Fibroblast of skin of left quadriceps (primary cell): Measurements from ENCODE around the gene ZGPAT.

ENCODE experiments used
- DNase-seq, 2 experiments: peaks; one replicate each; pipeline ENCODE4 v3.0.0-alpha.2; 2013; ENCODE audit warnings: low read depth in 2 of 2

Gene ZGPAT

GRCh38 chr20:63734111-63734945, 26.5 kb downstream of the ZGPAT start:
- no peak for DNase-seq

- no peak for DNase-seq
These were observed 27.4 kb downstream of the ZGPAT start for GRCh38 chr20:63734946-63735858.

DNA sequence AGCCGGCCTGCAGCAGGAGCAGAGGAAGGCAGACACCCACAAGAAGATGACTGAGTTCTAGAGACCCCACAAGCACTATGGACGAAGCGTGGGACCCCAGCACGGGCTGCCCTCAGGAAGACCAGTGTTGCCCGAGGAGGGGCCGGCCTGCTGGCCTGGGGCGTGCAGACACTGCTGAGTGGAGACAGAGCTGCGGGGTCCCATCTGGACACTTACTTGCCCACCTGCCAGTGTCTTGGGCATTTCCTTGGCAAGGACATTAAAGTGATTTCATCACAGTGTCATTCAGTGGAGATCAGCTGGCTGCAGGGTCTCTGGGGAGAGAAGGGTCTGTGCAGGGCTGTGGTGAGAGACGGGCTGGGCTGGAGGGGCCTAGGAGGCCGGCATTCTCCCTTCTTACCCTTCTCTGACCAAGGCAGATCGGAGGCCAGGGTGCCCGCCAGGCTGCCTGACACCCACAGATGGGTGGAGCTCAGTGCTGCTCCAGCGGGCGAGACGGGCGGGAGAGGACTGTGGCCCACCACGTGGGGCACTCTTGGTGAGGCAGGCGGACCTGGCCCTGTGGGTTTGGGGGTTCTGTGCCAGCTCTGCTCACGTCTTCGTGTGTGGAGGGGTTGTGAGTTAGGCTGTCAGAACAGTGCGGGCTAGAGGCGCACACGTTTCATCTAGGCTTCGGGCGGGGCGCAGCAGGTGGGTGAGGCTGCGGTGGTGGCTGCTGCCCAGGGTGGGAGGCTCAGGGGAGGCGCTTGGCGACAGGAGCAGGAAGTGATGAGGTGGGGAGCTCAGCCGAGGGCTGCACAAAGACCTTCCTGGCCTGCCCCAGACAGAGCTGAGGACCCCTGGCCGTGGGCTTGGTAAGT, 28.2 kb downstream of the ZGPAT start, which contains the start of gene LIME1:
TSS of gene LIME1 (plus strand) at position 806 of the 860 bp plus-strand sequence. CDS start 886 bp downstream, outside the sequence.
- no peak for DNase-seq

GRCh38 chr20:63736893-63737694, 29.3 kb downstream of the ZGPAT start:
- no peak for DNase-seq

GRCh38 chr20:63737695-63737944, 29.8 kb downstream of the ZGPAT start:
- no peak for DNase-seq

DNA sequence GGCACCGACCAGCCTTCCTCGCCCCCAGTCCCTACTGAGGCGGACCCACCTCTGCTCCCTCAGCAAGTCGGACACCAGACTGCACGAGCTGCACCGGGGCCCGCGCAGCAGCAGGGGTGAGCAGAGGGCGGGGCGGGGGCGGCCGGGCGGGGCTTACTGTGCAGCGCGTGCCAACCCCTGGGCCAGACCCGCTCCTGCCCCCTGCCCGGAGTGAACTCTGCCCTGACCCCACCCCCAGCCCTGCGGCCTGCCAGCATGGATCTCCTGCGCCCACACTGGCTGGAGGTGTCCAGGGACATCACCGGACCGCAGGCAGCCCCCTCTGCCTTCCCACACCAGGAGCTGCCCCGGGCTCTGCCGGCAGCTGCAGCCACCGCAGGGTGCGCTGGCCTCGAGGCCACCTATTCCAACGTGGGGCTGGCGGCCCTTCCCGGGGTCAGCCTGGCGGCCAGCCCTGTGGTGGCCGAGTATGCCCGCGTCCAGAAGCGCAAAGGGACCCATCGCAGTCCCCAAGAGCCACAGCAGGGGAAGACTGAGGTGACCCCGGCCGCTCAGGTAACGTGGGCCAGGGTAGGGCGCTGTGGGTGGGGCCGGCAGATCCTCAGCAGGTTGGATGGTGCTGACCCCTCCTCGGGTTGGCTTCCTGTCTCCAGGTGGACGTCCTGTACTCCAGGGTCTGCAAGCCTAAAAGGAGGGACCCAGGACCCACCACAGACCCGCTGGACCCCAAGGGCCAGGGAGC, 30.3 kb downstream of the ZGPAT start:
- no peak for DNase-seq

DNA sequence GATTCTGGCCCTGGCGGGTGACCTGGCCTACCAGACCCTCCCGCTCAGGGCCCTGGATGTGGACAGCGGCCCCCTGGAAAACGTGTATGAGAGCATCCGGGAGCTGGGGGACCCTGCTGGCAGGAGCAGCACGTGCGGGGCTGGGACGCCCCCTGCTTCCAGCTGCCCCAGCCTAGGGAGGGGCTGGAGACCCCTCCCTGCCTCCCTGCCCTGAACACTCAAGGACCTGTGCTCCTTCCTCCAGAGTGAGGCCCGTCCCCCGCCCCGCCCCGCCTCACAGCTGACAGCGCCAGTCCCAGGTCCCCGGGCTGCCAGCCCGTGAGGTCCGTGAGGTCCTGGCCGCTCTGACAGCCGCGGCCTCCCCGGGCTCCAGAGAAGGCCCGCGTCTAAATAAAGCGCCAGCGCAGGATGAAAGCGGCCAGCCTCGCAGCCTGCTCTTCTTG, 30.9 kb downstream of the ZGPAT start:
- no peak for DNase-seq

DNA sequence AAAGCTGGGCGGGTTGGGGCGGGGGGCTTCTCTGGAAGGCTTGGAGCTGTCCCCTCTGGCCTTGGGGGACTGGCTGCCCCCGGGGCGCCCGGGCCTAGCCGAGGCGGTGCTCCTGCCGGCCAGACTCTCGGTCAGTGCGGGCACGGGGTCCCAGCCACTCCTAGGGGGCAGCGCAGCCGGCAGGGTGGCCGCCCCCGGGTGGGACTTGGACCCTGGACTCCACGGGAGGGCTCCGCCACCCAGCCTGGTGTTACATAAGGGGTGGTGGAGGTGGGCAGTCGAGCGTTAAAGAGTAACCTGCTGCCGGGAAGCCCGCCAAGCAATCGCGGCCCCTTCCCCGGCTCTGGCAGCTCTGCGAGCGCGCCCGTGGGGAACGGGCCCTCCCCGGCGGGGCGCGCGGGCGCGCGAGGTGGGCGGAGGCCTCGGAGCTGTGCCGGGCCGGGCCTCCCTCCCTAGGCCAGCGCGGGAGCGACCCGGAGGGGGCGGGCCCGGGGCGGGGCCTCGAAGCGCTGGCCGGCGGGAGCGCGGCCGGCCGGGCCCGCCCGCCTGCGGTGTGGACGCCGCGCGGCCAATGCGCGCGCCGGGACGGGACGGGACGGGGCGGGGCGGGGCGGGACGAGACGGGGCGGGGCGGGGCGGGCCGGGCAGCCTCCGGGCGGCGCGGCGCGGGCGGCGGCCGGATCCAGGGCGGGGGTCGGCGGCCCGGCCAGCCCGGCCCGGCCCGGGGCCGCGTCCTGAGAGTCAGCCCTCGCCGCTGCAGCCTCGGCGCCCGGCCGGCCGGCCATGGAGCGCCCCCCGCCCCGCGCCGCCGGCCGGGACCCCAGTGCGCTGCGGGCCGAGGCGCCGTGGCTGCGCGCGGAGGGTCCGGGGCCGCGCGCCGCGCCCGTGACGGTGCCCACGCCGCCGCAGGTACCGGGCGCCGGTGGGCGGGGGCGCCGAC, 31.6 kb downstream of the ZGPAT start, which contains the start of gene SLC2A4RG:
TSS of gene SLC2A4RG (plus strand) at position 647 of the 940 bp plus-strand sequence. CDS start at position 784, 137 bp downstream.
- DNase-seq = peak; percentile 32 to 47

DNA sequence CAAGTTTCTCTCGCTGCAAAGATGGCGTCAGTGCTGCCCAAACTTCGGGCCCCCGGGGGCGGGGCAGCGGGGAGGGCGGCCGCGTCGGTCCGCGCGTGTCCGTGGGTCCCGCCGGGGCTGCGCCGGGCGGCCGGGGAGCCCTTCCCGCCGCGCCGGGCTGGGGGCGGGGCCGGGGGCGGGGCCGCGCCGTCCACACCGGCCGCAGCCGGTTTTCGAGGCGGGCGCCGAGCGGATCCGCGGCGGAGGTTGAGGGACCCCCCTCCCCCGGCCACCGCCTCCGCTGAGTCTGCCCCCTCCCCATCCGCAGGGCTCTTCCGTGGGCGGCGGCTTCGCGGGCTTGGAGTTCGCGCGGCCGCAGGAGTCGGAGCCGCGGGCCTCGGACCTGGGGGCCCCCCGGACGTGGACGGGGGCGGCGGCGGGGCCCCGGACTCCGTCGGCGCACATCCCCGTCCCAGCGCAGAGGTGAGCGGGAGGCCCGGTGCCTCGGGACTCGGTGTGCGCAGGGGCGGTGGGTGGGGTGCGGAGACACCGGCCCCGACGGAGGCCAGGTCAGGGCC, 32.3 kb downstream of the ZGPAT start:
- DNase-seq = peak in 1 of 2 experiments; percentile 5

DNA sequence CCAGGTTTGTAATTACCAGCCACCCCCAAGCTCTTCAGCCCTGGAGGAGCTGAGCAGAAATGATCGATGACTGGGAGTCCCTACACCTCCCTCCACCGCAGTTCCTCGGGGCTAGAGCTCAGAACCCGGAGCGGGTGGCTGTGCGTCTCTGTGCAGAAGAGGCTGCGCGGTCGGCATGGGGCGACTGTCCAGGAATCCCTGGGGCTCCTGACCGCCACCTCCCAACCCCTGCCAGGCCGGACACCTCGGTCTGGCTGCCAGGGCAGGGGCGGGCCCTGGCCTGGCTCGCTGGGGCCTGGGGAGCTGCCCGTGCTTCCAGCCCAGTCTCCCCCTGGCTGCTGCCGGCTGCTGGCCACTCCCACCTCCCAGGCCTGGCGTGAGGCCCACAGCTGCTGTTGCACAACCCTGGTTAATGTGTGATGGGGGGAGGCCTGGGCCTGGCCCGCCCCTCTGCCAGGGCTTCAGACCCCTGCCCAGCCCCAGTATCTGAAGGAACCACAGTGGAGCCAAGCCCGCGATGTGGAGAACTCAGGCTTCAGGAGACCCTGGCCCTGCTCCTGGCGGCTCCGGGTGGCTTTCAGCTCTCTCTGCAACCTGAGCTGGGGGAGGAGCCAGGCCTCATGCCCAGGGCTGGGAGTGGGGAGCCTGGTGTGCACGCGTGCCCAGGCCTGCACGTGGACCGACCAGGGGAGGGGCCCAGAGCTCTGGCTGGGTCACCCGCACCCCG, 33.0 kb downstream of the ZGPAT start:
- DNase-seq = peak; percentile 67 to 74

GRCh38 chr20:63741354-63741675, 33.5 kb downstream of the ZGPAT start:
- no peak for DNase-seq

DNA sequence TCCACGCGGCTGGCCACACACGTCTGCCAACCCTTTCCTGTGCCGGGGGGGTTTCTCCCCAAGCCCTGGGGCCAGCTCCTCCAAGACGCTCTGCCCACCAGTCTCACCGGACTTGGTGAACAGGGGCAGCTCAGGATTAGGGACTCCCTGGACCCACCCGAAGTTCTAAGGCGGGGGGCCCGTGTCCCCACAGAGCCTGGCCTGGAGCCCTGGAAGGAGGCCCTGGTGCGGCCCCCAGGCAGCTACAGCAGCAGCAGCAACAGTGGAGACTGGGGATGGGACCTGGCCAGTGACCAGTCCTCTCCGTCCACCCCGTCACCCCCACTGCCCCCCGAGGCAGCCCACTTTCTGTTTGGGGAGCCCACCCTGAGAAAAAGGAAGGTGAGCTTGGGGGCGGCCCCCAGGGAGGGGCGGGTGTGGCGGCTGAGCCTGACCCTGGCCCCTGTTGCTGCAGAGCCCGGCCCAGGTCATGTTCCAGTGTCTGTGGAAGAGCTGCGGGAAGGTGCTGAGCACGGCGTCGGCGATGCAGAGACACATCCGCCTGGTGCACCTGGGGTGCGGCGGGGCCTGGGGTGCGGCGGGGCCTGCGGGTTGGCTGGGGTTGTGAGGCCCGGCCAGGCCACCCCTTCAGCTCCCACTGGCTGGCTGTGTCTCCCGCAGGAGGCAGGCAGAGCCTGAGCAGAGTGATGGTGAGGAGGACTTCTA, 34.0 kb downstream of the ZGPAT start:
- DNase-seq = no peak

- DNase-seq = no peak
These were observed 34.7 kb downstream of the ZGPAT start for GRCh38 chr20:63742381-63743024.

GRCh38 chr20:63743210-63743970, 35.6 kb downstream of the ZGPAT start:
- DNase-seq = no peak

GRCh38 chr20:63744158-63744557, 36.3 kb downstream of the ZGPAT start:
- no peak for DNase-seq
